WTC11 (cell line): ENCODE results near the gene RNASE11.

Source experiments
- TEAD4 ChIP-seq: sonication (generic); formaldehyde crosslinking; IDR thresholded peaks from 2 replicates; pipeline ENCODE4 v1.8.0; 2022; ENCODE audit warnings: mild to moderate bottlenecking, missing genetic modification reagents
- ZNF121 ChIP-seq: sonication (generic); formaldehyde crosslinking; IDR thresholded peaks from 2 replicates; pipeline ENCODE4 v1.8.0; 2023; ENCODE audit warnings: missing genetic modification reagents
- TF ChIP-seq, protein P1 (sequence below): sonication (generic); formaldehyde crosslinking; IDR thresholded peaks from 2 replicates; pipeline ENCODE4 v1.8.1; 2023; ENCODE audit warnings: mild to moderate bottlenecking, missing genetic modification reagents
- TF ChIP-seq, protein P2 (sequence below): fragments of 200-600 bp; IDR thresholded peaks from 2 replicates; pipeline ENCODE4 v1.8.0; 2022; ENCODE audit warnings: antibody characterized with exemption
- TF ChIP-seq, protein P3 (sequence below): sonication (generic); formaldehyde crosslinking; IDR thresholded peaks from 2 replicates; pipeline ENCODE4 v1.8.1; 2022; ENCODE audit warnings: missing genetic modification reagents, borderline replicate concordance

DNA sequence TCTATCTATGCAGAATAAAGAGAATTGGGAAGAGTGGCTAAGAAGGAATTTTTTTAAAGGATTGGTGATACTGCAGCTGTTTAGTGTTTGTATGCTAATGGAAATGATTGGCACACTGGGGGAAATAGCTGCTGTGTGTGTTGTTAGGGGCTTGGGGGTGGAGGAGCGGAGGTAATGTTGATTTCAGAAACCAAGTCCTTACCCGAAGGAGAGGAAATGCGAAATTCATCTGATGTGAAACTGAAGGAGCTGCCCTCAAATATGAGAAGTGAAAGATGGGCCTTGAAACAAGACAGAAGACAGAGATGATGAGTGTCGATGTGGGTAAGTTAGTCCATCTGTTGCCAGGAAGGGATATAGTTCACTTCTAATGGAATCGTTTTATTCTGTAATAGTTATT is 24.6 kb upstream of the RNASE11 start:
- TF ChIP-seq, protein P1, sequence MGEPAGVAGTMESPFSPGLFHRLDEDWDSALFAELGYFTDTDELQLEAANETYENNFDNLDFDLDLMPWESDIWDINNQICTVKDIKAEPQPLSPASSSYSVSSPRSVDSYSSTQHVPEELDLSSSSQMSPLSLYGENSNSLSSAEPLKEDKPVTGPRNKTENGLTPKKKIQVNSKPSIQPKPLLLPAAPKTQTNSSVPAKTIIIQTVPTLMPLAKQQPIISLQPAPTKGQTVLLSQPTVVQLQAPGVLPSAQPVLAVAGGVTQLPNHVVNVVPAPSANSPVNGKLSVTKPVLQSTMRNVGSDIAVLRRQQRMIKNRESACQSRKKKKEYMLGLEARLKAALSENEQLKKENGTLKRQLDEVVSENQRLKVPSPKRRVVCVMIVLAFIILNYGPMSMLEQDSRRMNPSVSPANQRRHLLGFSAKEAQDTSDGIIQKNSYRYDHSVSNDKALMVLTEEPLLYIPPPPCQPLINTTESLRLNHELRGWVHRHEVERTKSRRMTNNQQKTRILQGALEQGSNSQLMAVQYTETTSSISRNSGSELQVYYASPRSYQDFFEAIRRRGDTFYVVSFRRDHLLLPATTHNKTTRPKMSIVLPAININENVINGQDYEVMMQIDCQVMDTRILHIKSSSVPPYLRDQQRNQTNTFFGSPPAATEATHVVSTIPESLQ (CRISPR knock-in tag) = no peak
- TF ChIP-seq, protein P2, sequence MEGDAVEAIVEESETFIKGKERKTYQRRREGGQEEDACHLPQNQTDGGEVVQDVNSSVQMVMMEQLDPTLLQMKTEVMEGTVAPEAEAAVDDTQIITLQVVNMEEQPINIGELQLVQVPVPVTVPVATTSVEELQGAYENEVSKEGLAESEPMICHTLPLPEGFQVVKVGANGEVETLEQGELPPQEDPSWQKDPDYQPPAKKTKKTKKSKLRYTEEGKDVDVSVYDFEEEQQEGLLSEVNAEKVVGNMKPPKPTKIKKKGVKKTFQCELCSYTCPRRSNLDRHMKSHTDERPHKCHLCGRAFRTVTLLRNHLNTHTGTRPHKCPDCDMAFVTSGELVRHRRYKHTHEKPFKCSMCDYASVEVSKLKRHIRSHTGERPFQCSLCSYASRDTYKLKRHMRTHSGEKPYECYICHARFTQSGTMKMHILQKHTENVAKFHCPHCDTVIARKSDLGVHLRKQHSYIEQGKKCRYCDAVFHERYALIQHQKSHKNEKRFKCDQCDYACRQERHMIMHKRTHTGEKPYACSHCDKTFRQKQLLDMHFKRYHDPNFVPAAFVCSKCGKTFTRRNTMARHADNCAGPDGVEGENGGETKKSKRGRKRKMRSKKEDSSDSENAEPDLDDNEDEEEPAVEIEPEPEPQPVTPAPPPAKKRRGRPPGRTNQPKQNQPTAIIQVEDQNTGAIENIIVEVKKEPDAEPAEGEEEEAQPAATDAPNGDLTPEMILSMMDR = no peak
- TF ChIP-seq TEAD4 = no peak
- TF ChIP-seq, protein P3, sequence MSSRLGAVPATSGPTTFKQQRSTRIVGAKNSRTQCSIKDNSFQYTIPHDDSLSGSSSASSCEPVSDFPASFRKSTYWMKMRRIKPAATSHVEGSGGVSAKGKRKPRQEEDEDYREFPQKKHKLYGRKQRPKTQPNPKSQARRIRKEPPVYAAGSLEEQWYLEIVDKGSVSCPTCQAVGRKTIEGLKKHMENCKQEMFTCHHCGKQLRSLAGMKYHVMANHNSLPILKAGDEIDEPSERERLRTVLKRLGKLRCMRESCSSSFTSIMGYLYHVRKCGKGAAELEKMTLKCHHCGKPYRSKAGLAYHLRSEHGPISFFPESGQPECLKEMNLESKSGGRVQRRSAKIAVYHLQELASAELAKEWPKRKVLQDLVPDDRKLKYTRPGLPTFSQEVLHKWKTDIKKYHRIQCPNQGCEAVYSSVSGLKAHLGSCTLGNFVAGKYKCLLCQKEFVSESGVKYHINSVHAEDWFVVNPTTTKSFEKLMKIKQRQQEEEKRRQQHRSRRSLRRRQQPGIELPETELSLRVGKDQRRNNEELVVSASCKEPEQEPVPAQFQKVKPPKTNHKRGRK = no peak
- no peak for TF ChIP-seq ZNF121
